Measurements from ENCODE around the gene PON2. TPM values are rescaled to one million over a fixed set of nuclear protein-coding genes. Genes with fewer than 3 reads are reported as not detected.

The PON2 gene
- total RNA-seq, 1 donor from 2014 or later, result 77.1 TPM

- Mint-ChIP-seq H3K4me1 (ENCODE audit: unreplicated experiment) (peaks cover 8% of the 10 kb centered on the region), H3K27me3 (ENCODE audit: unreplicated experiment) (peaks cover 3% of the 10 kb centered on the region), H3K9me3 (ENCODE audit: unreplicated experiment) (no peaks in the 10 kb centered on the region), H3K36me3 (ENCODE audit: unreplicated experiment) (no peaks in the 10 kb centered on the region), H3K4me3 (ENCODE audit: unreplicated experiment) (no peak overlapping the region), H3K27ac (ENCODE audit: unreplicated experiment) (no peak overlapping the region)
- no peak for DNase-seq (ENCODE audit: extremely low spot score, unreplicated experiment)
- peak; percentile 32 for TF ChIP-seq CTCF (IDR thresholded peaks at IDR 0.05)
Measured at GRCh38 chr7:95478272-95479037, 43.6 kb upstream of the PON2 start.

GRCh38 chr7:95476904-95477594 is 42.2 kb upstream of the PON2 start:
- peak overlapping the region; percentile 66 for H3K27ac Mint-ChIP-seq (ENCODE audit: unreplicated experiment)
- H3K27me3 Mint-ChIP-seq (ENCODE audit: unreplicated experiment), result peaks cover 3% of the 10 kb centered on the region
- no peaks in the 10 kb centered on the region for H3K36me3 Mint-ChIP-seq (ENCODE audit: unreplicated experiment)
- no peak for DNase-seq (ENCODE audit: extremely low spot score, unreplicated experiment)
- no peaks in the 10 kb centered on the region for H3K9me3 Mint-ChIP-seq (ENCODE audit: unreplicated experiment)
- peak; percentile 88 for TF ChIP-seq CTCF (IDR thresholded peaks at IDR 0.05)
- H3K4me3 Mint-ChIP-seq (ENCODE audit: unreplicated experiment), result peak overlapping the region; percentile 44
- peaks cover 18% of the 10 kb centered on the region for H3K4me1 Mint-ChIP-seq (ENCODE audit: unreplicated experiment)

GRCh38 chr7:95476072-95476847 is 41.4 kb upstream of the PON2 start:
- no peak for DNase-seq (ENCODE audit: extremely low spot score, unreplicated experiment)

GRCh38 chr7:95473276-95473985 is 38.6 kb upstream of the PON2 start:
- TF ChIP-seq CTCF (IDR thresholded peaks at IDR 0.05), result no peak
- peaks cover 32% of the 10 kb centered on the region for H3K4me1 Mint-ChIP-seq (ENCODE audit: unreplicated experiment)
- no peaks in the 10 kb centered on the region for H3K36me3 Mint-ChIP-seq (ENCODE audit: unreplicated experiment)
- H3K27me3 Mint-ChIP-seq (ENCODE audit: unreplicated experiment), result peaks cover 3% of the 10 kb centered on the region
- no peak for DNase-seq (ENCODE audit: extremely low spot score, unreplicated experiment)
- no peaks in the 10 kb centered on the region for H3K9me3 Mint-ChIP-seq (ENCODE audit: unreplicated experiment)
- no peak overlapping the region for H3K27ac Mint-ChIP-seq (ENCODE audit: unreplicated experiment)
- H3K4me3 Mint-ChIP-seq (ENCODE audit: unreplicated experiment), result no peak overlapping the region

More at GRCh38 chr7:95476072-95476847, 41.4 kb upstream of the PON2 start:
- Mint-ChIP-seq H3K27ac (ENCODE audit: unreplicated experiment) (peak overlapping the region; percentile 66), H3K4me1 (ENCODE audit: unreplicated experiment) (peaks cover 19% of the 10 kb centered on the region), H3K36me3 (ENCODE audit: unreplicated experiment) (no peaks in the 10 kb centered on the region), H3K4me3 (ENCODE audit: unreplicated experiment) (peak overlapping the region; percentile 44), H3K9me3 (ENCODE audit: unreplicated experiment) (no peaks in the 10 kb centered on the region), H3K27me3 (ENCODE audit: unreplicated experiment) (peaks cover 3% of the 10 kb centered on the region)
- no peak for TF ChIP-seq CTCF (IDR thresholded peaks at IDR 0.05)
